Psoas muscle (tissue), 8 donors: ENCODE results near the gene GLI3. TPM values are rescaled to one million over a fixed set of nuclear protein-coding genes. Genes with fewer than 3 reads are reported as not detected.

Experiments used
- ATAC-seq, 4 donors: fragments of 200-7000 bp; cut with Tn5 transposase; one replicate each; pipeline ENCODE4 v1.9.1; 2020; ENCODE audit warnings: moderate library complexity in 3 of 4, mild to moderate bottlenecking in 2 of 4
- DNase-seq, 2 donors: peaks; one replicate each; pipeline ENCODE4 v3.0.0-alpha.2; 2020
- H3K27ac ChIP-seq: fragments of 200-600 bp; one replicate; pipeline ENCODE4 v1.8.0; 2022
- H3K27me3 ChIP-seq, 3 donors: fragments of 200-600 bp in 1 of 3; one replicate each; pipeline versions ENCODE4 v1.6.1 to v1.8.0; 2013 to 2022; ENCODE audit warnings: low read length in 2 of 3, mild to moderate bottlenecking in 2 of 3, moderate library complexity in 1 of 3; ENCODE audit not compliant: insufficient read depth in 3 of 3
- H3K36me3 ChIP-seq, 2 donors: fragments of 200-600 bp in 1 of 2; one replicate each; pipeline versions ENCODE4 v1.6.1 to v1.8.0; 2013 to 2022; ENCODE audit warnings: low read depth in 1 of 2, mild to moderate bottlenecking in 1 of 2, moderate library complexity in 1 of 2; ENCODE audit not compliant: insufficient read depth in 1 of 2
- H3K4me1 ChIP-seq: fragments of 200-600 bp; one replicate; pipeline ENCODE4 v1.8.0; 2022
- H3K4me3 ChIP-seq: fragments of 200-600 bp; one replicate; pipeline ENCODE4 v1.8.0; 2022; ENCODE audit warnings: mild to moderate bottlenecking
- H3K9me3 ChIP-seq: fragments of 200-600 bp; one replicate; pipeline ENCODE4 v1.8.0; 2022
- CTCF ChIP-seq: fragments of 200-600 bp; IDR thresholded peaks from one replicate; pipeline ENCODE4 v1.8.0; 2022; ENCODE audit warnings: antibody characterized with exemption
- WGBS, 3 donors: extraction: QIAGEN DNeasy Blood & Tissue Kit; methylation state at CpG; one replicate each; pipeline versions ENCODE4 v1.1.6 to v1.1.7; 2013; 5-methylcytosine and 5-hydroxymethylcytosine counted together
- intact Hi-C, 2 donors: fragments of 100-400 bp; cut with DNase I; formaldehyde crosslinking; loops; one replicate each; pipeline versions ENCODE4 v1.11.0 to v1.14.2; 2022
- long read RNA-seq, 2 donors: library from polyadenylated mRNA; unstranded; transcript quantifications; one replicate each; pipeline ENCODE4 v2.0.0, GENCODE V29; 2021
- polyA plus RNA-seq, 3 donors: library from polyadenylated mRNA; stranded (reverse); fragments of 200-250 nt; gene quantifications; one replicate each; pipeline ENCODE4 v1.2.3, GENCODE V29; 2013
- total RNA-seq, 4 donors: library from RNA; stranded (reverse); fragmentation: NEBNext Ultra II Directional in 2 of 4; extraction: Animal tissue kit (Norgen Biotek cat#: 25700) in 2 of 4; gene quantifications; one replicate each; pipeline versions ENCODE4 v1.2.1 to v1.2.4, GENCODE V29; 2021 to 2023
- donor health status: healthy with polysubstance abuse.
- donor health status: DM: no; HTN: no; CAD: no; lungs with moderate emphysema.
- donor health status: Bipolar disorder and iron deficiency.
- donor health status: healthy.
- donor health status: DM: yes; HTN: yes; CAD: no.
- donor health status: DM: no; HTN: no; CAD: no.
- donor health status: DM: no; HTN: no; CAD: no.
- donor health status: DM: yes; HTN: yes; CAD: no.

Gene GLI3
- 1 to 10 TPM; 3.2 to 4.9 (median 4.1) TPM for total RNA-seq
- 1 to 10 TPM in 1 of 3 donors, under 1 TPM in 2; 0.24 to 1.2 (median 0.26) TPM for polyA plus RNA-seq
- long read RNA-seq, donor 1, result 0 reads
- long read RNA-seq, donor 2, partial matches to known transcripts, result 1 of 10 reads
- long read RNA-seq, donor 2, other reads (novel, unspliced or antisense), result 8 of 10 reads

- intact Hi-C loops, result loop anchor here in 1 of 2 donors (10.0 kb wide), 1 partner anchor 262 kb away; no protein-coding TSS in a partner anchor
- ATAC-seq (peak; percentile 85 to 92 (median 88)), DNase-seq (peak; percentile 88 to 91)
- Histone ChIP-seq H3K9me3 (no peaks in the 10 kb centered on the region), H3K36me3 (no peaks in the 10 kb centered on the region), H3K27me3 (no peaks in the 10 kb centered on the region), H3K4me3 (peak within 1 kb of the TSS; percentile 69), H3K4me1 (peaks cover 10% of the 10 kb centered on the region), H3K27ac (peak within 1 kb of the TSS; percentile 81)
- WGBS, 3 donors, result 0 to 2% (median 1%) methylated on average over 47 to 92 of the region's 92 CpGs
- peak; percentile 17 for TF ChIP-seq CTCF
Observed at GRCh38 chr7:42236976-42237810, at the start of gene GLI3. Gene GLI3, minus strand, starts transcription at chr7:42237209. Its CDS starts 13,956 bp downstream, at chr7:42223253.

GRCh38 chr7:42285383-42285824 lies 48.4 kb upstream of the GLI3 start:
- Histone ChIP-seq H3K27ac (no peak overlapping the region), H3K4me1 (peaks cover 9% of the 10 kb centered on the region), H3K27me3 (no peaks in the 10 kb centered on the region), H3K36me3 (no peaks in the 10 kb centered on the region), H3K4me3 (no peak overlapping the region), H3K9me3 (no peaks in the 10 kb centered on the region)
- DNase-seq, result no peak
- TF ChIP-seq CTCF, result no peak
- intact Hi-C loops, result no loop called here
- no peak for ATAC-seq

- intact Hi-C loops, result no loop called here
- ATAC-seq, result peak; percentile 74 to 96 (median 87)
Observed at GRCh38 chr7:42283553-42283952, 46.5 kb upstream of the GLI3 start.

GRCh38 chr7:42278344-42278743 lies 41.3 kb upstream of the GLI3 start:
- 89 to 95% (median 89%) methylated on average over 4 of the region's 4 CpGs for WGBS, 3 donors
- no peaks in the 10 kb centered on the region for H3K36me3 ChIP-seq
- intact Hi-C loops, result no loop called here
- H3K4me1 ChIP-seq, result peaks cover 3% of the 10 kb centered on the region
- no peak for DNase-seq
- no peak for ATAC-seq
- H3K4me3 ChIP-seq, result no peak overlapping the region
- no peak for TF ChIP-seq CTCF
- no peak overlapping the region for H3K27ac ChIP-seq
- H3K27me3 ChIP-seq, result no peaks in the 10 kb centered on the region
- no peaks in the 10 kb centered on the region for H3K9me3 ChIP-seq

More at GRCh38 chr7:42283553-42283952, 46.5 kb upstream of the GLI3 start:
- no peak overlapping the region for H3K27ac ChIP-seq
- no peak for TF ChIP-seq CTCF
- peaks cover 9% of the 10 kb centered on the region for H3K4me1 ChIP-seq
- no peak overlapping the region for H3K4me3 ChIP-seq
- no peaks in the 10 kb centered on the region for H3K27me3 ChIP-seq
- peak in 1 of 2 donors; percentile 14 for DNase-seq
- 23 to 27% (median 27%) methylated on average over 2 of the region's 2 CpGs for WGBS, 3 donors
- H3K9me3 ChIP-seq, result no peaks in the 10 kb centered on the region
- H3K36me3 ChIP-seq, result no peaks in the 10 kb centered on the region
